T-helper 2 cell treated with Interferon-gamma antibody and Interleukin-4, amounts not matched to agents 5 μg/mL and 100 μg/mL, for 36 hours (primary cell): ENCODE results near the gene C2CD4D.

ENCODE experiments used
- DNase-seq: peaks from one replicate; pipeline ENCODE4 v3.0.0; 2021; ENCODE audit warnings: low spot score
- H3K27ac Mint-ChIP-seq: one replicate; pipeline ENCODE4 v1.8.0; 2021; ENCODE audit warnings: mild to moderate bottlenecking, mixed read lengths
- H3K27me3 Mint-ChIP-seq: one replicate; pipeline ENCODE4 v1.8.0; 2021; ENCODE audit warnings: low read depth, mixed read lengths
- H3K36me3 Mint-ChIP-seq: one replicate; pipeline ENCODE4 v1.8.0; 2021; ENCODE audit warnings: low read depth, mixed read lengths
- H3K4me1 Mint-ChIP-seq: one replicate; pipeline ENCODE4 v1.8.0; 2021; ENCODE audit warnings: low read depth, mixed read lengths
- H3K4me3 Mint-ChIP-seq: one replicate; pipeline ENCODE4 v1.8.0; 2022; ENCODE audit warnings: mild to moderate bottlenecking, moderate library complexity, mixed read lengths
- H3K9me3 Mint-ChIP-seq: one replicate; pipeline ENCODE4 v1.8.0; 2021; ENCODE audit warnings: mixed read lengths

Gene C2CD4D

DNA sequence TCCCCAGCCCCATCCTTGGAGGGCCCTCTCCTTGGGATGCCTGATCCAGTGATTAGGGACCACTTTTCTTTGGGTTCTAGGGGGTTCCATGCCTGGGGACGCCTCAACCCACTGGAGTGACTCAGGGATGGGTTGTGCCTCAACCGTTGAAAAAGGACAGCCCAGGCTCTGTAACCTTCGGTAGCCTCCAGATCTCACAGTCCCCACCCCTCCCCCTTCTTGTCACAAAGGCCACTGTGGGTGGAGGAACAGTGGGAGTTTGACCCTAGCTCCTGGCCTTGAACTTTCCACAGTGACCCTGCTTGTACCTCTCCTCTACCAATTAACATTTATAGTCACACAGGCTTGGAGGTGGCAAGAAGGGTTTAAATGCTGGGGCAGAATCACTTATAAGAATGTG lies 5.4 kb downstream of the C2CD4D start:
- H3K27ac Mint-ChIP-seq: peak overlapping the region; percentile 50
- H3K27me3 Mint-ChIP-seq: peaks cover 3% of the 10 kb centered on the region
- H3K4me1 Mint-ChIP-seq: peaks cover 56% of the 10 kb centered on the region
- peak; percentile 27 for DNase-seq
- H3K36me3 Mint-ChIP-seq: no peaks in the 10 kb centered on the region
- H3K4me3 Mint-ChIP-seq: peak overlapping the region; percentile 19
- H3K9me3 Mint-ChIP-seq: no peaks in the 10 kb centered on the region

DNA sequence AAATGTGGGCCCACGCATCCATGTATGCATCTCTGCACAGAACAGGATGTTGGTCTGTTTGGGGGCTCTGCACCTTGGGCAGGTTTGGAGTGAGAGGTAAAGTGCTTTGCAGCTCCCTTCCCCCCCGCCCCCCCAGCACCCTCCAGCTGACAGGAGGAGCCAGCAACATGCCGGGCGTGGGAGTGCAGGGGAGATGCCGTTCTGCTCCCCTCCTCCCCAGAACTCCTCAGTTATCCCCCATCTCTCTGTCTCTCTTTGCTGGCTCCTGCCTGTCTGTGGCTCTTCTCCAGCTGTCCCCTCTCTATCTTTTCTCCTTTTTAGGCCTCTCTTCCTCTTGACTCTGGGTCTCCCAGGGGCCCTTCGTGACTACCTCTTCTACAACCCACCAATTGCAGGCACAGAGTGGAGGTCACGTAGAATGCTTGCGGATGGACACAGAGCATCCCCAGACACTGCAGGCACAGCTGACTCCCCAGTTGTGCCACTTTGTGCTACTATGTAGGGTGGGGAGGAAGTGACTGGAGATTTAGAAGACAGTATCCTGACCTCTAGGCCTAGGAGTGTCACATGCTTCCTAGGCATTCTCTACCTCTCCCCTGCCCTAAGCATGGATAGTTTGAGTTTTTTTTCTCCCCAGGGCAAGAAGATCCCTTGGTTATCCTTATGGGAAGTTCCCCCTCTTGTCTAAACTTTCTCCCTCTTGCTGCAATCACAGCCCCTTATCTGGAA lies 6.3 kb downstream of the C2CD4D start:
- Mint-ChIP-seq H3K4me1 (peaks cover 59% of the 10 kb centered on the region), H3K4me3 (peak overlapping the region; percentile 19), H3K27ac (peak overlapping the region; percentile 50), H3K36me3 (no peaks in the 10 kb centered on the region), H3K27me3 (peaks cover 3% of the 10 kb centered on the region), H3K9me3 (no peaks in the 10 kb centered on the region)
- DNase-seq: no peak

DNA sequence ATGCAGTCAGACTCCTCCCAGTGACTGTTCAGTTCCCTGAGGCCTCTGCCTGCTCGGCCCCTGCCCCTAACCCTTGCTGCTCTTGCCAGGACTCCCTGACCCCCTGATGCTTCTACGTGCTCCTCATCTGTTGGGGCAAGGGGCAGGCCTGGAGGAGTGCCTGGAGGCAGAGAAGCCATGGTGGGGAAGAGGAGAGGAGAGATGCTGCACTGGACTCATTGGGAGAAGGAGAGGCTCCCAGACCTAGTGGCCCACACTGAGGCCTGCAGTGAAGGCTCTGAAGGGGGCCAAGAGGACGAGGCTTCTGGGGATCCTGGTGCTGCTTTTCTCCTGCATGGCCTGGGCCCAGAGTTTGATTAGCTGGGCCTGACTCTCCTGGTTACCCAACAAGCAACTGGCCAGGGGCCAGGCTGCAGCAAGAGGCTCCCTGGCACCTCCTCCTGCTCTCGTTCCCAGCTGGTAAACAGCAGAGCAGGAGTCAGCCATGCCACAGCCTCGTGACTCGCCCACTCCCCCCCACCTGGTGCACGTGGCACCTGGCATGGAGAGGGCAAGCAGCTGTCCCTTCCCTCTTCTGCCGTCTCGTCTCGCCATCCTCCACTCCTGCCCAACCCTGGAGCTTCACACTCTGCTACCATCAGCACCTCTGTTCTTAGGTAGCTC lies 7.2 kb downstream of the C2CD4D start:
- Mint-ChIP-seq H3K9me3 (no peaks in the 10 kb centered on the region), H3K36me3 (no peaks in the 10 kb centered on the region), H3K27ac (peak overlapping the region; percentile 57), H3K4me3 (no peak overlapping the region), H3K4me1 (peaks cover 63% of the 10 kb centered on the region), H3K27me3 (peaks cover under 1% of the 10 kb centered on the region)
- no peak for DNase-seq

DNA sequence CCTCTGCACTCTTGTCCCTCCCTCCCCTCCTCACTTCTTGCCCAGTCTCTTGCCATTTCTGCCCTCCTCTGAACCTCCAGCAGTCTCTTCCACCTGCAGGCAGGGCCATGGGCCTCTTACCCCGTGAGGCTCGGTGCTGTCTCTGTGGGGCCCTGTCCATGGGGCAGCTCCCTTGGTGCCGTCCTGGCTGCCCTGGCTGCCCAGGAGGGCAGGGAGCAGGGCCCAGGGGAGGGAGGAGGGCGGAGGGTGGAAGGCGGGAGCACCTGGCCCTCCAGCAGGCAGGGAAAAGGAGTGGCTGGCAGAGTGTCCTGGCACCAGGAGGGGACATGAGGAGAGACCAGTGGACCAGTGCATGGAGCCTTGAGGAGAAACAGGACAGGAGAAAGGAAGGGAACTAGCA lies 8.0 kb downstream of the C2CD4D start, which contains the start of gene RORC:
Gene RORC (minus strand): TSS at position 198 of the 400 bp plus-strand sequence. CDS start 38 bp downstream, at position 160.
- Mint-ChIP-seq H3K9me3 (no peaks in the 10 kb centered on the region), H3K4me3 (peak within 1 kb of the TSS; percentile 33), H3K36me3 (no peaks in the 10 kb centered on the region), H3K4me1 (peaks cover 54% of the 10 kb centered on the region), H3K27ac (peak within 1 kb of the TSS; percentile 86), H3K27me3 (no peaks in the 10 kb centered on the region)
- DNase-seq: no peak

DNA sequence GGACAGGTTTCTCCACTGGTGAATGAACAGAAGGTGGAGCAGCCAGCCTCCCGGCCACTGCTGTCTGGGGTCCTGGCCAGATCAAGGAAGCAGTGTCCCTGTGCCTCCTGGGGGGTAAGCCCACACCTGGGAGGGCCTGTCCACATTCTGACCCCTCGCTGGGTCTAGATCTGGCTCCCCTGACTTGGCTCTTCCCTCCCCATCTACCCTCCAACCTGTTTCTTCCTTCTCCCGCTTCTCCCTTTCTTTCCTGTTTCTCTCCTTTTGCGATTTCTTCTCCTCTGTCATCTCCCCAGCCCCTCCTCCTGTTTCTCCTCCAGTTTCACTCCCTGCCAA lies 8.4 kb downstream of the C2CD4D start:
- H3K27me3 Mint-ChIP-seq: no peaks in the 10 kb centered on the region
- peak overlapping the region; percentile 33 for H3K4me3 Mint-ChIP-seq
- DNase-seq: no peak
- H3K36me3 Mint-ChIP-seq: no peaks in the 10 kb centered on the region
- H3K9me3 Mint-ChIP-seq: no peaks in the 10 kb centered on the region
- H3K27ac Mint-ChIP-seq: peak overlapping the region; percentile 86
- H3K4me1 Mint-ChIP-seq: peaks cover 53% of the 10 kb centered on the region

DNA sequence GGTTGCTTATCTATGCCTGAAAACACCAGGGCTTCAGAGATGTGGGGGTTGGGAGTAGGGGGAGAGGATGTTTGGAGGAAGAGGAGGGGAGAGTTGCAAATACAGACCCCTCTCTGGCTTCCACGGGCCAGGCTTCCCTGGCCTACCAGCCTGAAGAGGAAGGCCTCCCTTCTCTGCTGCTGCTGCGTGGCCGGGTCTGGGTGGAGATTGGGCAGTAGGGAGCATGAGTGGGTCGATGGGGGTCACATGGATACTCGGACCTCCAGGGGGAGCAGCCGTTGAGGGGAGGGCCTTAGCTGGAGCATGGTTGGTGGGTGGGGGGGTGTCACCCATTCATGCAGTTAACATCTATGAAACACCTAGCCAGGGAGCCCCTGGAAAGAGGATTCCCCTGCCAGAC lies 9.6 kb downstream of the C2CD4D start:
- Mint-ChIP-seq H3K4me1 (peaks cover 50% of the 10 kb centered on the region), H3K4me3 (peak overlapping the region; percentile 62), H3K27me3 (no peaks in the 10 kb centered on the region)

DNA sequence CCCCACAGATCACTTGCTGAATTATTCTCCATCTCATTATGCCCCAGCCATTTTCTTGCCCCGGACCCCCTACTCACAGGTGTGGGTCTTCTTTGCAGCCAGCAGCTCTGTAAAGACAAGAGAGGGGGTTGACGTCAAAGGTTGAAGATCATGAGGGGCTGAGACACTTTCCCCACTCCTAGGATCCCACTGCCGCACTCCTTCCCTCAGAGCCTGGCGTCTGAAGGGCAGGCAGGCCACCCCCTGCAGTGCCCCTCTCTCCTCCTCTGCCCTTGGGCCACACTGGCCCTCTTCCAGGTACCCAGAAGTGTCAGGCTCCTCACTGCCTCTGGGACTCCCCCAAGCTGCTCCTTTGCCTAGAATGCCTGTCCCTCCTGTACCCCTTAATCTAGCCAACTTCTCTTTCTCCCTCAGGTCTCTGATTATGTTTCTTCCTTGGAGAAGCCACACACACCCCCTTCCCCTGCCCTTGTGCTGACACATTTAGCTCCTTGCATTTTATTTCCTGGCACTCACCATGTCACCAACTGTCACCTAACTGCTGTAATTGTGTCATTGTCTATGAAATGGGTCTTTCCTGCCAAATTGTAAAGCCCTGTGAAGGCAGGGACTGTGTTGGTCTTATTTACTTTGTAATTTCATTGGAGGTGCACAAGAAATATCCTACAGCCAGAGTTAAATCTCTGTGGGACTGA lies 10.1 kb downstream of the C2CD4D start:
- H3K27me3 Mint-ChIP-seq: no peaks in the 10 kb centered on the region
- no peaks in the 10 kb centered on the region for H3K36me3 Mint-ChIP-seq
- DNase-seq: no peak
- H3K27ac Mint-ChIP-seq: peak overlapping the region; percentile 86
- H3K9me3 Mint-ChIP-seq: no peaks in the 10 kb centered on the region
- H3K4me1 Mint-ChIP-seq: peaks cover 49% of the 10 kb centered on the region
- peak overlapping the region; percentile 62 for H3K4me3 Mint-ChIP-seq

More for the DNA sequence above, 9.6 kb downstream of the C2CD4D start:
- Mint-ChIP-seq H3K36me3 (no peaks in the 10 kb centered on the region), H3K9me3 (no peaks in the 10 kb centered on the region), H3K27ac (peak overlapping the region; percentile 86)
- no peak for DNase-seq

DNA sequence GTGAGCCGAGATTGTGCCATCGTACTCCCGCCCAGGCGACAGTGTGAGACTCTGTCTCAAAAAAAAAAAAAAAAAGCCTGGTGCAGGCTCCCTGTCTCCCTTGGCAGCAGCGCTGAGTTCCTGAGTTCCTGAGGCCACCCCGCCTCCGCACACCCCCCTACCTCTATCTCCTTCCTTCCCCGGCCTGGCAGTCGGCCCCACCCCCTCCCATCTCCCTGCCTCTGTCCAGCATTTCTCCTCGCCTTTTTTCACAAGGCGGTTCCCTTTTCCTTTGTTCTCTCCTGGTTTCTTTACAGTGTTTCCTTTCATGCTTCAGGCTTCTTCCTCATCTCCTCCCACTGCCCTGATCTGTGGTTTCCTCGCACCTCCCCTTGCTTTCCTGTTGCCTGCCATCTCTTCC lies 10.7 kb downstream of the C2CD4D start:
- no peak for DNase-seq
- Mint-ChIP-seq H3K4me1 (peaks cover 44% of the 10 kb centered on the region), H3K36me3 (no peaks in the 10 kb centered on the region), H3K27me3 (no peaks in the 10 kb centered on the region), H3K9me3 (no peaks in the 10 kb centered on the region), H3K4me3 (peak overlapping the region; percentile 62), H3K27ac (peak overlapping the region; percentile 86)

DNA sequence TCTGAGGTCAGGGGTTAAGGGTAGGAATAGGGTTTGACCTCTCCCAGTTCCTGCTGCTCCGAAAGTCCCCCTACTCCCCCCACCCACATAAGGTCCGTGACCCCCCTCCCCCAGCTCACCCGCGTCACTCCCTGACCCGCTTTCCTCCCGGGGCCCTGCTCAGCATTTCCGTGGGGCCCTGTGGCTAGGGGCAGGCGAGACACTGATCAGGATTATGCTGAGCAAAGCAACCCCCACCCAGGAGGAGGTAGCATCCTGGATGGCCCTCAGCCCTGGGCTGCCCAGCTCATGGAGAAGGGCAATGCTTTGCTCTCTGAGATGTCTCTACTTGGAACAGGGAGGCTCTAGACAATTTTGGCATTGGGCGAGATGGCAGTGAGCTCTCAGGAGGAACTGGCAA lies 11.8 kb downstream of the C2CD4D start:
- Mint-ChIP-seq H3K9me3 (no peaks in the 10 kb centered on the region), H3K36me3 (no peaks in the 10 kb centered on the region), H3K4me3 (peak overlapping the region; percentile 35), H3K27ac (peak overlapping the region; percentile 37), H3K27me3 (no peaks in the 10 kb centered on the region), H3K4me1 (peaks cover 36% of the 10 kb centered on the region)
- no peak for DNase-seq

DNA sequence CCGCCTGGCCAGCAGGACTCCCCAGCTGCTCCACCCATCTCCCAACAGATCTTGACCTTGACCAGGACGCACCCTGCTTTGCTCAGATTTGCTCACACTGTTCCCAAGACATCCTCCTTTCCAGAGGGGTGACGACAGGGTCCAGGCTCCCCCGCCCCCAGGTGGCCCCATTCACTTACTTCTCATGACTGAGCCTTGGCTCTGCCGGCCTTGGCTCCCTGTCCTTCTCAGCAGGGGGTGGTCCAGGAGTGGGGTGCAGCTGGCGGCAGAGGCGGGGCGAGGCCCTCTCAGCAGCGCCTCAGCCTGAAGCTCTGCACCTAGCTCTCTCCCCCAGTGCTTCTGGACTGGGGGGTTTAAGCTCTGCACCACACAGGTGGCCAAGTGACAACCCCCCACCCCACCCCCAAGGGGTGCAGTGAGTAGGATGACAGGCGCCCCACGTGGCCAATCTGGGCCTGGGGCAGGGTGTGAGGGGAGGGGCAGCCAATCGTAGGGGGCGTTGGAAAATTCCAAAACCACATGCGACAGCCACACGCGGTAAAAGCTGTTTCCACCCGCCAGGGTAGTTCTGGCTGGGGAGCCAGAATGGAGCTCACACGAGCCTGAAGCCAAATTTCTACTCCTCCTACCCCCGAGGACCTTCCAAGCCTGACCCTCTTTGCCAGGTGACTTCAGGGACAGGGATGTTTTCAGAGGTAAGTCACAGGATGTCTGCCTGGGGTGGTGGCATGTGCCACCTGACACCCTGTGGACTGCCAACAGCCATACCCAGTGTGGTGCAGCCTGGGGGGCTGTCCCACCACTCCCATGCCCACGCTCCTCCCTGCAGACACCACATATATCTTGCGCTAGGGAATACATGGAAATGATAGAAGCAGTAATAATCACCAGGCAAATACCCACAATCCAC lies 13.6 kb downstream of the C2CD4D start:
- Mint-ChIP-seq H3K27ac (peak overlapping the region; percentile 28), H3K4me1 (peaks cover 39% of the 10 kb centered on the region), H3K9me3 (no peaks in the 10 kb centered on the region), H3K36me3 (no peaks in the 10 kb centered on the region), H3K27me3 (no peaks in the 10 kb centered on the region), H3K4me3 (no peak overlapping the region)
- no peak for DNase-seq

DNA sequence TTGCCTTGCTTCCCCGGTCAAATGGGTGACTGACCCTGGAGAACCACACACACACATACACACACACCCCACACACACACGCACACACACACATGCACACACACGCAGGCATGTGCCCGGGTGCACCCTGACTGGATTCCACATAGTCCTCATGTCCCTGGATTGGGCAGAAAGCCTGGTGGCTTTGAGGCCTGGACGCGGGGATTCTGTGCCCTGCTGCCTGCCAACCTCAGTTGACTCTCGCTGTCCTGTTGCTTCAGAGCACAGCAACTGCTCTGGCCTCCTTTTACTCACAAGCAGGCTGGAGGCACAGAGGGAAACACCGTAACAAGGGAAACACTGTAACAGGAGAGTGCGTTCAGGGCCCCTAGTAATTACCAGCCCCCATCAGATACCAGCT lies 14.4 kb downstream of the C2CD4D start:
- no peaks in the 10 kb centered on the region for H3K27me3 Mint-ChIP-seq
- H3K36me3 Mint-ChIP-seq: no peaks in the 10 kb centered on the region
- DNase-seq: no peak
- H3K4me1 Mint-ChIP-seq: peaks cover 40% of the 10 kb centered on the region
- H3K4me3 Mint-ChIP-seq: no peak overlapping the region
- no peak overlapping the region for H3K27ac Mint-ChIP-seq
- H3K9me3 Mint-ChIP-seq: no peaks in the 10 kb centered on the region

DNA sequence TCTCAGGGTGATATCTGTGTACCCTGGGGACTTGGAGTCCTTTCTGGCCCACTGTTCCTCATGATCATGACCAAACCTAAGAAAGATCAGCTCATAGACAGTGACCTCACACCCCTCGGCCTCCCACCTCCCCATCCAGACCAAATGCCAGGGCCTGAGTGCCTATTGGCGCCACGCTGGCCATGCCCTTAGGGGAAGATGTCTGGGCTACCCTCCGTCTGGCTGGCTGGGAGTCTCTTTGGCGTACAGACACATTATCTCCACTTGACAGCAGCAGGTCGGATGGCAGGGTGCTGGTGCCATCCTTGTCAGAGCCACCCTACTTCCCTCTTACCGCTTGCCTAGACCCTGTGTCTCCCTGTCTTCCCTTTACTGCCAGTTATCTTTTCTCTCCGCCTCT lies 16.4 kb downstream of the C2CD4D start:
- H3K27ac Mint-ChIP-seq: no peak overlapping the region
- no peak for DNase-seq
- no peak overlapping the region for H3K4me3 Mint-ChIP-seq
- H3K4me1 Mint-ChIP-seq: peaks cover 23% of the 10 kb centered on the region
- H3K9me3 Mint-ChIP-seq: no peaks in the 10 kb centered on the region
- H3K27me3 Mint-ChIP-seq: no peaks in the 10 kb centered on the region
- H3K36me3 Mint-ChIP-seq: no peaks in the 10 kb centered on the region

DNA sequence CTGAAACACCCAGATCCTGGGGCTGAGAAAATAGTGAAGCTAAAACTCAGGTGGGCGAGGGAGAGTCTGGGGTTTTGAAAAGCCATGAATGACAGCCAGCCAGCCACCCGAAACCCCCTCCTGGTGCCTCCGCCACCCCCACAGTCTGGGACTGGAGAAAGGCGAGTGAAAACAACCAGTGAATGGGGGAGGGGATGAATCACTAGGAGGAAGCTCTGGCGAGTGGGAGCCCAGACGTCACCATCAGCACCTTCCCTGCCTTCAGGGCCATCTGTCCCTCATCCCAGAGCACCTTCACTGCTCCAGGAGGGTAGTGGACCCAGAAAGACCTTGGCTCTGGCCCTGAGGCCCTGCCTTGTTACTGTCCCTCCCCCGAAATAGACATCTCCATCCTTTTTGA lies 17.2 kb downstream of the C2CD4D start:
- Mint-ChIP-seq H3K36me3 (no peaks in the 10 kb centered on the region), H3K4me1 (peaks cover 18% of the 10 kb centered on the region), H3K27me3 (no peaks in the 10 kb centered on the region)

More for the DNA sequence above, 17.2 kb downstream of the C2CD4D start:
- Mint-ChIP-seq H3K9me3 (no peaks in the 10 kb centered on the region), H3K27ac (no peak overlapping the region), H3K4me3 (no peak overlapping the region)
- DNase-seq: peak; percentile 66
